ENCODE data around the gene SERPINA9. TPM values are rescaled to one million over a fixed set of nuclear protein-coding genes. Genes with fewer than 3 reads are reported as not detected.

The SERPINA9 gene
- polyA plus RNA-seq, 2 of the 4 experiments (the other 2 are of a cell fraction) = not detected

GRCh38 chr14:94522115-94522724, 46.2 kb upstream of the SERPINA9 start:
- 26% methylated on average over 6 of the region's 7 CpGs for WGBS (ENCODE audit: missing lambda C conversion rate)
- CTCF ChIA-PET = interaction anchor here (0.8 to 1.6 kb wide), 4 partner anchors 20 to 168 kb away, joined by 3 to 5 read pairs (median 3); no protein-coding TSS in a partner anchor
- Histone ChIP-seq H3K9me3 (peaks cover 6% of the 10 kb centered on the region; the same call in 1 of the 3 replicates), H3K4me2 (no peak overlapping the region), H3K4me1 (no peaks in the 10 kb centered on the region), H3K4me3 (no peak overlapping the region), H3K27ac (no peak overlapping the region)
- DNase-seq (ENCODE audit: low read depth in 1 of 2, low spot score in 1 of 2) (no peak), FAIRE-seq (no peak), ATAC-seq (no peak)
- POLR2A ChIA-PET = no interaction called here
- no peak for TF ChIP-seq EP300 (IDR thresholded peaks at IDR 0.05)
- no peak for TF ChIP-seq ZNF302 (CRISPR knock-in tag; IDR thresholded peaks at IDR 0.05)
- TF ChIP-seq HOXB13 (CRISPR knock-in tag; IDR thresholded peaks at IDR 0.05; ENCODE audit: low read depth) = no peak
- no peak for TF ChIP-seq JUN (IDR thresholded peaks at IDR 0.05)
- no peak for TF ChIP-seq GATA3 (IDR thresholded peaks at IDR 0.05; ENCODE audit: borderline replicate concordance)
- no peak for TF ChIP-seq KDM1A (IDR thresholded peaks at IDR 0.05; ENCODE audit: low read depth)
- no peak for TF ChIP-seq RAD21 (conservative IDR thresholded peaks at IDR 0.05 in 1 of 2, IDR thresholded peaks at IDR 0.05 in 1 of 2)
- TF ChIP-seq, protein P1, sequence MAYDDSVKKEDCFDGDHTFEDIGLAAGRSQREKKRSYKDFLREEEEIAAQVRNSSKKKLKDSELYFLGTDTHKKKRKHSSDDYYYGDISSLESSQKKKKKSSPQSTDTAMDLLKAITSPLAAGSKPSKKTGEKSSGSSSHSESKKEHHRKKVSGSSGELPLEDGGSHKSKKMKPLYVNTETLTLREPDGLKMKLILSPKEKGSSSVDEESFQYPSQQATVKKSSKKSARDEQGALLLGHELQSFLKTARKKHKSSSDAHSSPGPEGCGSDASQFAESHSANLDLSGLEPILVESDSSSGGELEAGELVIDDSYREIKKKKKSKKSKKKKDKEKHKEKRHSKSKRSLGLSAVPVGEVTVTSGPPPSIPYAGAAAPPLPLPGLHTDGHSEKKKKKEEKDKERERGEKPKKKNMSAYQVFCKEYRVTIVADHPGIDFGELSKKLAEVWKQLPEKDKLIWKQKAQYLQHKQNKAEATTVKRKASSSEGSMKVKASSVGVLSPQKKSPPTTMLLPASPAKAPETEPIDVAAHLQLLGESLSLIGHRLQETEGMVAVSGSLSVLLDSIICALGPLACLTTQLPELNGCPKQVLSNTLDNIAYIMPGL (CRISPR knock-in tag; IDR thresholded peaks at IDR 0.05; ENCODE audit: borderline replicate concordance) = no peak
- TF ChIP-seq CBX2 (IDR thresholded peaks at IDR 0.05; ENCODE audit: borderline replicate concordance, low read depth) = no peak
- no peak for TF ChIP-seq CEBPB (IDR thresholded peaks at IDR 0.05)
- TF ChIP-seq EHMT2 (IDR thresholded peaks at IDR 0.05; ENCODE audit: low read depth) = no peak
- no peak for TF ChIP-seq PHF8 (IDR thresholded peaks at IDR 0.05; ENCODE audit: borderline replicate concordance, low read depth)
- TF ChIP-seq RARB (CRISPR knock-in tag; IDR thresholded peaks at IDR 0.05) = no peak

DNA sequence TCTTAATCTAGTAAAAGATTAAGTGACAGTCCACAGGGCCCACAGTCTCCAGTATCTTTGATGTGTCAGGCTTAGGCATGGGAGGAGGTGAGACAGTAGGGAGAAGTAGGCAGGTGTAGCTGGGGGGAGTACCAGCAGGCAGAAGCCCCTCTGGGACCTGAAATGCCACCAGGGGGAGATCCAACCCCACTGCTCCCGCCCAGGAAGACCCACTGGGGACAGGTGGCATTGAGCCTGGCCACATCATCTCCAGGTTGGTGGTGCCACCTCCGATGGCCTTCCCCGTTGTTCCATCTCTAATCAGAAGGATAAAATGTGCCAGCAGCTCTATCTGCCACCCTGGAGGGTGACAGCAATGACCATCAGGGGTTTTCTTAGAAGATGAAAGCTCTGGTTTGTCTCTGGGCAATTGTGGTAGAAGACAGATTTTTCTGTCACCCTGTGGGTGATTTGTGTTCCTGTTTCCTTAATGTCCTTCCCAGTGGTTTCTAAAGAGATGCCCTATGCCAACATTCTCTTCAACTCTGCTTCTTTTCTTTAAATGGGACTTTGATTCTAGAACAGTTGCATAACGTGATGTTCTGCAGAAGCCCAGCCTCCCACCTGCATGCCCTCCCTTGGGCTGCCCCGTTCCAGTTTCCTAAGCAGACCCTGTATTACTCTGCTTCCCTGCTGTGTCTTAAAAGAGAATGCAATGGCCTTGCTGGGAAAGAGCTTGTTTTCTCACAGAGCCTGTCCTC, 45.5 kb upstream of the SERPINA9 start:
- no peak for DNase-seq (ENCODE audit: low read depth in 1 of 2, low spot score in 1 of 2)
- TF ChIP-seq MAZ (IDR thresholded peaks at IDR 0.05; ENCODE audit: borderline replicate concordance, low read depth, low read length) (no peak), KDM5A (IDR thresholded peaks at IDR 0.05) (no peak), NFE2L2 (conservative IDR thresholded peaks at IDR 0.05; ENCODE audit: low read length) (no peak), RFX5 (IDR thresholded peaks at IDR 0.05) (no peak), REST (IDR thresholded peaks at IDR 0.05) (no peak), ZNF302 (CRISPR knock-in tag; IDR thresholded peaks at IDR 0.05) (no peak), GATA3 (IDR thresholded peaks at IDR 0.05; ENCODE audit: borderline replicate concordance) (no peak), CEBPB (IDR thresholded peaks at IDR 0.05) (no peak), HES2 (IDR thresholded peaks at IDR 0.05) (no peak), JUN (IDR thresholded peaks at IDR 0.05) (no peak), MYC (IDR thresholded peaks at IDR 0.05; ENCODE audit: borderline replicate concordance, low read length) (no peak), EP300 (IDR thresholded peaks at IDR 0.05) (no peak), HOXB5 (CRISPR knock-in tag; IDR thresholded peaks at IDR 0.05) (no peak), ELK1 (IDR thresholded peaks at IDR 0.05; ENCODE audit: low read depth, low read length) (no peak), EHF (CRISPR knock-in tag; IDR thresholded peaks at IDR 0.05) (no peak), MAFK (IDR thresholded peaks at IDR 0.05; ENCODE audit: partially characterized antibody) (no peak), EHMT2 (IDR thresholded peaks at IDR 0.05; ENCODE audit: low read depth) (no peak), HOXB13 (CRISPR knock-in tag; IDR thresholded peaks at IDR 0.05; ENCODE audit: low read depth) (no peak)
- TF ChIP-seq, protein P1 (CRISPR knock-in tag; IDR thresholded peaks at IDR 0.05; ENCODE audit: borderline replicate concordance) = no peak
- Histone ChIP-seq H3K27ac (no peak overlapping the region), H3K4me3 (no peak overlapping the region), H3K4me1 (no peaks in the 10 kb centered on the region), H3K4me2 (no peak overlapping the region), H3K9me3 (0 out of 3 replicates have a peak, but pooled peaks cover under 1% of the 10 kb centered on the region)
- FAIRE-seq = no peak
- POLR2A ChIA-PET = no interaction called here
- ATAC-seq = no peak
- CTCF ChIA-PET = interaction anchor here (0.8 to 1.6 kb wide), 4 partner anchors 20 to 168 kb away, joined by 3 to 5 read pairs (median 3); no protein-coding TSS in a partner anchor
- 16% methylated on average over 5 of the region's 5 CpGs for WGBS (ENCODE audit: missing lambda C conversion rate)

All from A549 (cell line).